Measurements from ENCODE around the gene TTC7B.

Gene TTC7B

GRCh38 chr14:90570461-90570860 lies 245.8 kb downstream of the TTC7B start:
- no peak for DNase-seq

DNA sequence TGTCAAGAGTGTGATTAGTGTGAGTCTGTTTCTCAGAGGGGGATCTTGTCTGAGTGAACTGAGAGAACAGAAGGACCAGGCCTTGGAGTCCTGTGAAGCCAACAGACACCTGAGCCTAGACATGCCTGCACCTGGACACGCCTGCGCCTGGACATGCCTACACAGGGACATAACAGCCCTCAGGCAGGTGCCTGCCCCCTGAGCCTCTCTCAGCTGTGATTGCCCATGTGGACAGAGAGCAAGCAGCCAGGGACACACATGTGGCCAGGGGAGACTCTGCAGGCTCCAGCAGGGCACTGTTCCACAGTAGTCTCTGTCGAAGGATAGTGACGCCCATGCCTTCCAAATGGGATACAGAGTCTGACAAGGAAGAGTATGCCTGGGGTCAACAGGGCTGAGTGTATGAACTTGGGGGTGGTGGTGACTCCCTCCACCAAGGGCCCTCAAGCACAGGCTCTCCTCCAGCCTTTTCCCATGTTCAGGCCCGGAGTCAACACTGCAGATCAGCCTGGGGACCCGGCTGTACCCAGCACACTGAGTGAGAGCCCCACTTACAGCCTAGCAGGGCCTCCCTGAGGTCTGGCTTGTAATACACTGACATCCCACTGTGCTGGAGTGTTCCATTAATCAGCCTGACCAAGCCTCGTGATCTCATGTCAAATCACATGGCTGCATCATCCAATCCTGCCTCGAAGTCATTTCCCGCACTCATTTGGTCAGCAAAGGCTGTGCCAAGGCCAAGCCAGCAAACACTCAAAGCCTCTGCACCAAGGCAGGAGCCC lies 246.4 kb downstream of the TTC7B start:
- no peak for DNase-seq

DNA sequence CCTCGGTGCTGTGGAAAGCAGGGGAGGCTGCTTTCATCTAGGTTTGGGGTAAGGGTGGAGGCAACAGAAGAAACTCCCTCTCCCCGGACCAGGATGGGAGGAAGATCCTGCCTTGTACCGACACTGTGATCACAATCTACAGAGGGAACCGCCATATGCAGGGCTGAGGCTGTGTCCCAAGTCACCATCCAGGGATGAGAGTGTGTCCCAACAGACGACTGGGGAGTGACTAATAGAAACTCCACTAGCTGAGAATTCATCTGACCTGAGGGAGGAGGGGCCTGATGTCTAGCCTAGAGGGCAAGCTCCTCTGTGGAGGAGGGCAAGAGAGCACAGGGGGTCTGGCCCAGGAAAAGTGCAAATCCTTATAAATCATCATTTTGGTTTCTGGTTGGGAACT lies 247.0 kb downstream of the TTC7B start:
- DNase-seq: no peak

DNA sequence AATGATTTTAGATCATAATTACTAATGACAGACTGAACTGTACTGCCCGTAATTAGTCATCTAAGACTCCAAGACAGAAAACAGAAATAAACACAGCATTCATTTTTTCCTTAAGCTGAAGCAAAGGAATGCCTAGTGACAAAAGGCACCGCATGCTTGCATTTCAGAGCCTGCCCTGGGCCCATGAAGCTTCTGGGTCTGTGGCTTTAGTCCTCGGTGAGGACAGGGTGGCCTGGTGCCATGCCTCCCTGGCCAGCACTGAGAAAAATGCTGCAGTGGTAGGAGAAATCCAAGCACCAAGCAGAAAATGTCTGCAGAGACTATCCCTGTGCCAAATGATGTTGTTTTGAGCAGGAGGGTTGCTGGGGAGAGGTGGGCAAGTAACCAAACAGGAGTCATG lies 247.8 kb downstream of the TTC7B start:
- no peak for DNase-seq

DNA sequence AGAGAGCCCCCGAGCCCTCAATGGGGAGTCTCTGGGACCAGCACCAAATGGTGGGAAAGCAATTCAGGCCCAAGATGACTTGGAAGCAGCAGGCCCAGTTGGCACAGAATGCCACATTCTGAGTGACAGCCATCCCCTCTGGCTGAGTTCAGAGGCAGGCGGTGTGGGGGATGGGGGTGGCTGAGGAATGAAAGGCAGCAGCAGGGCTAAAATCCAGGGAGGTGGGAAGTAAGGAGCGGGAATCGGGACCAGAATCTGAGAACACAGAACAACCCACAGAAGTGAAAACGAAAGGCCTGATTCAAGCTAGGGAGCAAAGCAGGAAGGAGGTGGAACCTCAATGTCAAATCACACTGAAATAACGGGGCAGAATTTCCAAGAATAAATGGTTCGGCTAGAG lies 248.2 kb downstream of the TTC7B start:
- no peak for DNase-seq

- no peak for DNase-seq
Observed at GRCh38 chr14:90567191-90567590, 249.0 kb downstream of the TTC7B start.

- DNase-seq: no peak
Observed at GRCh38 chr14:90566481-90566880, 249.7 kb downstream of the TTC7B start.

GRCh38 chr14:90564496-90564895 lies 251.7 kb downstream of the TTC7B start:
- no peak for DNase-seq

GRCh38 chr14:90562652-90563051 lies 253.6 kb downstream of the TTC7B start:
- no peak for DNase-seq

- DNase-seq: no peak
Observed at GRCh38 chr14:90561920-90562319, 254.3 kb downstream of the TTC7B start.

- DNase-seq: no peak
Observed at GRCh38 chr14:90560991-90561390, 255.2 kb downstream of the TTC7B start.

GRCh38 chr14:90560558-90560957 lies 255.7 kb downstream of the TTC7B start:
- no peak for DNase-seq

DNA sequence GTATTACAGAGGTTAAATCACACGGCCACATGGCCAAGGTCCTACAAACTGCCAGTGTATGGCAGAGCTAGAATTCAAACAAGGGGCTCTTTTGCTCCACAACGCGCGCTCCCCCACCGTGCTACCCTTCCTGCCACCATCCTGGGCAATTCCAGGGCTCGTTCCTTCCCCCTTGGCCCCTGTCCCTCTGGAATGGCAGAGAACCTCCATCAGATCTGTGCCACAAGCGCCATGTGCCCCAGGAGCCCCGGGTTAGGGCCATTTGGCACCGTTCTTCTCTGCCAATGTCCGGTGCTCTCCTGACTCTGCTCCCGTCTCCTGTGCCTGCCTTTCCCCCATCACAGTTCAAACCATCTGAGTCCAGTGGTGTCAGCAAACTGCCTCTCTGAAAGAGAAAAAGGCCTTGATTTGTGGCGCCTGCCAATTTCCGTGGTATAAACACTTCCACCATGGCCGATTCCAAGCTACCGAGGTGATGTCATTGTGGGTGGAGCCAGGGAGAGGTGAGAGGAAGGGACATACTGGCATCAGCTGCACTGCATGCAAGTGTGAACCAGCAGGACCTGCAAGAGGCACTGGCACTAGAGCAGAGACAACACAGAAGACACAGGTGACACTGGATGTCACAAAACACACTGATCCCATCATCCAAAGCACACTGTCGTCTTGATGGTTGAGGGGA lies 256.3 kb downstream of the TTC7B start:
- no peak for DNase-seq

DNA sequence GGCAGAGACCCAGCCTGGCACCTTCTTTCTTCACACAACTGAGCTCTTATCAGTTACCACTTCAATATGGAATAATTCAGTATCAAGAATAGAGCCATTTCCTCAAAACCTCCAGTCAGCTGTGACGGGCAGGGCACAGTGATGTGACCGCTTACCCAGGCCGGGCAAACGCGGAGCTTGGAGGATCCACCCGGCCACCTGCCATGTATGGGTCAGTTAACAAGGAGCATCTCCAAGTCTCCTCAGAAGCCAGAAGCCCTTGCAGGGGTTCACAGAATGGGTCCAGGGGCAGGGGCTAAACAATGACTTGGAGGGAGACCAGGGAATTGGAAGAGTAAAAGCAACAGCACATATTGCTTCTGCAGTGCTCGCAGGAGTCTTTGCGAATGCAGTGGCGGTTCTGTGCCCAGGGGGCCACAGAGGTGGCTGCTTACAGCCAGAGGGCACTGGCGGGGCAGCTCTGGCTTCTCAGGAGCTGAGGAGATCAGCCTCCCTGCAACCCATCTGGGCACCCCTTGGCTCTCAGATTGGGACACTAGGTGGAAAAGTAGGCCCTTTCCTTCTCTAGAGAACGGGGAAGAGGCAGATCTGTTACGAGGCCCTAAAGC lies 257.1 kb downstream of the TTC7B start:
- no peak for DNase-seq

GRCh38 chr14:90558041-90558982 lies 257.9 kb downstream of the TTC7B start:
- DNase-seq: no peak

DNA sequence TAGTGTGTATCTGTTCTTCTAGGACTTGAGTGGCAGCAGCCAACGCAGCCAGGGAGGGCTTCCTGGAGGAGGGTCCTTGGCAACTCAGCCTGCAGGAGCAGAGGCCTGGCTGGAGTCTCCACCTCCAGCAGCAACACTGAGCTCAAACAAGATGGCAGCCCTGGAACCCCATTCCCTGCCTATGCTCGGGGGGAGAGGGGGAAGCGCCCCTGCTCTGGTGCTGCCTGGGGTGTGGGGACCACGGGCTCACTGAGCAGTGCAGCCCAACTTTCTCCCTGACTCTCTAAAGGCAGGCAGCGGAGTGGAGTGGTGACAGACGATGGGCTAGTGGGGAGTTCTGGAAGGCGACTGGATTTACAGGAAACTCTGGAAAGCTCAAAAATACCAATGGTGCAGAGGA lies 258.7 kb downstream of the TTC7B start:
- no peak for DNase-seq

GRCh38 chr14:90556666-90557450 lies 259.4 kb downstream of the TTC7B start:
- no peak for DNase-seq

- DNase-seq: no peak
Observed at GRCh38 chr14:90556012-90556477, 260.2 kb downstream of the TTC7B start.

GRCh38 chr14:90555126-90556011 lies 260.9 kb downstream of the TTC7B start:
- DNase-seq: no peak

GRCh38 chr14:90554341-90554740 lies 261.9 kb downstream of the TTC7B start:
- no peak for DNase-seq

- DNase-seq: no peak
Observed at GRCh38 chr14:90553921-90554336, 262.3 kb downstream of the TTC7B start.
